Ascending aorta (tissue), 2 donors: ENCODE results near the gene PRDX3. TPM values are rescaled to one million over a fixed set of nuclear protein-coding genes. Genes with fewer than 3 reads are reported as not detected.

Experiments used
- DNase-seq, 2 donors: peaks; one replicate each; pipeline ENCODE4 v3.0.0-alpha.2; 2019; ENCODE audit warnings: low spot score in 2 of 2
- H3K27ac ChIP-seq, 2 donors: fragments of 200-600 bp; sonication (generic); one replicate each; pipeline ENCODE4 v1.5.1; 2016 to 2017; ENCODE audit warnings: mild to moderate bottlenecking in 1 of 2
- H3K27me3 ChIP-seq: fragments of 200-600 bp; sonication (generic); one replicate; pipeline ENCODE4 v1.5.1; 2017
- H3K36me3 ChIP-seq, 2 donors: fragments of 200-600 bp; sonication (generic); one replicate each; pipeline ENCODE4 v1.5.1; 2016
- H3K4me1 ChIP-seq, 2 donors: fragments of 200-600 bp; sonication (generic); one replicate each; pipeline ENCODE4 v1.5.1; 2016 to 2017; ENCODE audit warnings: mild to moderate bottlenecking in 1 of 2
- H3K4me3 ChIP-seq, 2 donors: fragments of 200-600 bp; sonication (generic); one replicate each; pipeline ENCODE4 v1.5.1; 2016 to 2017; ENCODE audit warnings: mild to moderate bottlenecking in 1 of 2
- H3K9me3 ChIP-seq, 2 donors: fragments of 200-600 bp; sonication (generic); one replicate each; pipeline ENCODE4 v1.5.1; 2016
- intact Hi-C: fragments of 100-400 bp; cut with DNase I; formaldehyde crosslinking; loops from one replicate; pipeline ENCODE4 v1.15.1; 2023
- total RNA-seq: library from RNA; depleted of rRNA; stranded (reverse); fragments of >200 nt; gene quantifications from one replicate; pipeline ENCODE4 v1.1.0, GENCODE V29; 2016
- TF ChIP-seq, protein P1 (sequence below), 3 experiments: fragments of 200-600 bp in 2 of 3; fragments of 450-650 bp in 1 of 3; sonication (generic) in 2 of 3; IDR thresholded peaks; one replicate each; pipeline ENCODE4 v1.5.1; 2016 to 2019; ENCODE audit warnings: antibody characterized with exemption in 3 of 3, mild to moderate bottlenecking in 1 of 3, moderate library complexity in 1 of 3

PRDX3 gene
- total RNA-seq, 1 donor from 2014 or later = 34.9 TPM

DNA sequence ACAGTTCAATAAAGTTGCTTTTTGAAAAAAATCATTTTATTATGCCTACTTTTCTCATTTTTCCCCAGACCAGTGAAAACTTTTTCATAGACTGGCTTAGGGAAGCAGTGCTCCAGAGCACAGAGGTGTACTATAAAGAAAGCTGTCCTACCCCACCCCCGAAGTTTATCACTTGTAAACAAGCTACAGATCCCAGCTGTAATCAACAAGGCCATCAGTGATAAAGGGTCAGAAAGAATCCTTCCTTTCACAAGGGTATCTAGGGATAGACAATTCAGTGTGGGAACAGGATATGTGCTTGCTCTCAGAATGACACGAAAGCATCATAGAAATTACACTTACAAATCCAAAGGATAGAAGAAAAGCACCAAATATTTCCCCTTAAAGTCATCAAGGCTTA is 4.5 kb downstream of the PRDX3 start:
- peaks cover 0 to 7% of the 10 kb centered on the region in 2 donors for H3K4me1 ChIP-seq
- no peaks in the 10 kb centered on the region for H3K27me3 ChIP-seq
- TF ChIP-seq, protein P1, sequence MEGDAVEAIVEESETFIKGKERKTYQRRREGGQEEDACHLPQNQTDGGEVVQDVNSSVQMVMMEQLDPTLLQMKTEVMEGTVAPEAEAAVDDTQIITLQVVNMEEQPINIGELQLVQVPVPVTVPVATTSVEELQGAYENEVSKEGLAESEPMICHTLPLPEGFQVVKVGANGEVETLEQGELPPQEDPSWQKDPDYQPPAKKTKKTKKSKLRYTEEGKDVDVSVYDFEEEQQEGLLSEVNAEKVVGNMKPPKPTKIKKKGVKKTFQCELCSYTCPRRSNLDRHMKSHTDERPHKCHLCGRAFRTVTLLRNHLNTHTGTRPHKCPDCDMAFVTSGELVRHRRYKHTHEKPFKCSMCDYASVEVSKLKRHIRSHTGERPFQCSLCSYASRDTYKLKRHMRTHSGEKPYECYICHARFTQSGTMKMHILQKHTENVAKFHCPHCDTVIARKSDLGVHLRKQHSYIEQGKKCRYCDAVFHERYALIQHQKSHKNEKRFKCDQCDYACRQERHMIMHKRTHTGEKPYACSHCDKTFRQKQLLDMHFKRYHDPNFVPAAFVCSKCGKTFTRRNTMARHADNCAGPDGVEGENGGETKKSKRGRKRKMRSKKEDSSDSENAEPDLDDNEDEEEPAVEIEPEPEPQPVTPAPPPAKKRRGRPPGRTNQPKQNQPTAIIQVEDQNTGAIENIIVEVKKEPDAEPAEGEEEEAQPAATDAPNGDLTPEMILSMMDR (IDR thresholded peaks at IDR 0.05) = no peak
- H3K9me3 ChIP-seq = no peaks in the 10 kb centered on the region
- no peak overlapping the region for H3K27ac ChIP-seq
- no peak for DNase-seq
- intact Hi-C loops = loop anchor here (10.0 kb wide), 2 partner anchors 421 to 721 kb away; partner anchors contain the start of genes SEC23IP and TIAL1
- no peak overlapping the region for H3K4me3 ChIP-seq
- peaks cover 47 to 50% of the 10 kb centered on the region in 2 donors for H3K36me3 ChIP-seq

DNA sequence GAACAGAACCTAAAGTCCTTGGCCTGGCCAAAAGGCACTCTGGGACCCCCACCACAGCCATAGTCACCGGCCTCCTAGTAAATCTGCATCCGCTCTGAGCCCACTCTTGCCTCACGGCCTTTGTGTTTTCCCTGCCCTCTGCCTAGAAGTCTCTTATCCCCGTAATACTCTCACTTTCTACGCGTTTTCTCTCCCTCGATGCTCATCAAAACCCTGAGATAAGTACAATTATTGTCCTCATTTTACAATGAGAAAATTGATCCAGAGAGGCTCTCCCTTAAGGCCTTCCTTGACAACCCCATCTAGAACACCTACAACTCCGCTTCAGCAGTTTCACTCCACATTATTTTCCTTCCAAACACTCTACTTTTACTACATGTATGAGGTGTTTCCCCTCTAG is 11.6 kb downstream of the PRDX3 start:
- TF ChIP-seq, protein P1 (IDR thresholded peaks at IDR 0.05) = no peak
- DNase-seq = no peak
- Histone ChIP-seq H3K4me1 (peaks cover 6% of the 10 kb centered on the region in 2 donors), H3K36me3 (peaks cover 37 to 47% of the 10 kb centered on the region in 2 donors), H3K4me3 (no peak overlapping the region), H3K27me3 (no peaks in the 10 kb centered on the region), H3K27ac (no peak overlapping the region), H3K9me3 (no peaks in the 10 kb centered on the region)
- intact Hi-C loops = no loop called here

DNA sequence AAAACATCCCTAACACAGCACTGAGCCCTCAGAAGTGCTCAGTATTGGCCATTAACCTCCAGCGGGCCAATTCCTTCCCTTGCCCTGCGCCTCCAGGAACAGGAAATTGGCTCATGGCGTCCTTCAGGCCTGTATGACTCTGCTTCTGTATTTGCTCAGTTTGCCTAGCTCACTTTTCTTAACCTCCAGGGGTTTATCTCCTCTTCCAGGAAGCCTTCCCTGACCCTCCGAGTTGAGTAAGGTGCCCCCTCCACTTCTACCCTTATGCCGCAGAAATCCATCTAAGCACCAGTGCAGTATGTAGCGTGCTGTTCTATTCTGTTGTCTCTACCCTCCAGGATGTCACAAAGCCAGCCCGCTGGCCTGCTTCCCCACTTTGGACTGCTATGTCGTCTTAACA is 12.0 kb downstream of the PRDX3 start:
- peak overlapping the region; percentile 73 to 91 for H3K27ac ChIP-seq
- H3K36me3 ChIP-seq = peaks cover 32 to 42% of the 10 kb centered on the region in 2 donors
- no peaks in the 10 kb centered on the region for H3K9me3 ChIP-seq
- TF ChIP-seq, protein P1 (IDR thresholded peaks at IDR 0.05) = no peak
- H3K27me3 ChIP-seq = no peaks in the 10 kb centered on the region
- intact Hi-C loops = no loop called here
- DNase-seq = no peak
- H3K4me1 ChIP-seq = peaks cover 6% of the 10 kb centered on the region in 2 donors
- H3K4me3 ChIP-seq = peak overlapping the region in 1 of 2 donors; percentile 89

DNA sequence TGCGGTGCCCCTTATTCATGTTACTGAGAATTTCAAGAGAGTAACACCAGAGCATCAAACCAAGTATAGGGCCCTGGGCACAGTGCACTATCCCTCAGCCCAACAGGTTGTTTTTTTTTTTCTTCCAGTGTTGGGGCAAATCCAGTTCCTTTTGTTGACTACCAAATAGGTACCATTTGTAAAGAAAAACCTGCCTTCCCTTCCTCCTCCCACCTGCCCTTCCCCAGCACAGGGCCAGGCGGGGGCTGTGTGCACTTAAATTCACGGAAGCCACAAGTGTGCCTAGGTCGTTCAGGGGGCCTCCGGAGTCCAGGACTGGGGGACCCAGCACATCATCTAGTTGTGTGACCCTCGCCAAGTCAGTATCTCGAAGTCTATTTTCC is 12.5 kb downstream of the PRDX3 start:
- H3K9me3 ChIP-seq = no peaks in the 10 kb centered on the region
- no peaks in the 10 kb centered on the region for H3K27me3 ChIP-seq
- TF ChIP-seq, protein P1 (IDR thresholded peaks at IDR 0.05) = no peak
- DNase-seq = no peak
- H3K4me3 ChIP-seq = peak overlapping the region; percentile 72 to 89
- intact Hi-C loops = no loop called here
- peaks cover 6% of the 10 kb centered on the region in 2 donors for H3K4me1 ChIP-seq
- peaks cover 28 to 38% of the 10 kb centered on the region in 2 donors for H3K36me3 ChIP-seq
- H3K27ac ChIP-seq = peak overlapping the region; percentile 73 to 91

DNA sequence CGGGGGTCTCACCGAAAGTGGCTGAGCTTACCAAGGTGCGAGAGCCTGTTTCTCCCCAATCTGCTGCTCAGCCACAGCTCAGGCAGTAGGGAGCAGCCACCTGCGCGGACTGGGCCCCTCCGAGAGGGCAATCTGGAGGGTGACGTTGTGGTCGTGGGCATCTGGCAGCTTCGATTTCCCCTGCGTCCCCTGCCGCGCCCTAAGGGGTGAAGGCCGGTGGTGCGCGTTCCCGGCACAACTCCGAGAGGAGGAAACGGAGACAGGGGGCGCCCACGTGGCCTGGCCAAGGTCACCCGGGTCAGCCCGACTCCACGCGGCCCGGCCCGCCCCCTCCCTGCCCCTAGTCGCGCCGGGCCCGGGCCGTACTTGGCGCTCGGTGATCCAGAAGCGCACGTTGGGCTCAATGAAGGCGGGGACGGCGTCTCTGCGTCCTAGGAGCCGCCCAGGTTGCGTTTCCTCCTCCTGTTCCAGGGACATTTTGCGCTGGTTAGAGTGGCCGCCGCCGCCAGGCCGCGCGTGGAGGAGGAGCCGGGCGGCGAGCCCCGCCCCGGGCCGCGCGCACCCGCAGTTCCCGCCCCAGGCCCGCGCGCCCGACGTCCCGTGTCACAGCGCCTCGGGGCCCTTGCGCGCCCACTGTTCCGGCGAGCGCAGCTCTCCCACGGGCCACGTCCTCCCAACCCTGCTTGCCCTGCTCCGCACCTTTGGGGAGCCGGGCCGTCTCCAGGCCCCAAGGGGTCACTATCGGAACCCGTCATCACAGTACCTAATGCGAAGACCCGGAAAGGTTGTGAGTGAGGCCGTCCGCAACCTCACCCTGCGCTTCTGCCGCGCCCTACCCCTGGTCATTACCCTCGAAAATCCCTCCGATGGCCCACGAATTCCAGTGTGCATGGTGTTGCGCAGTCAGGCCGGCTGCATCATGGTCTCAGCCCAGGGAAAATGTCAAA is 13.2 kb downstream of the PRDX3 start, which contains the start of gene SFXN4:
SFXN4 (minus strand) TSS at position 544 of the 947 bp plus-strand sequence; CDS start at position 477, 67 bp downstream.
- intact Hi-C loops = loop anchor here (2.0 kb wide), 1 partner anchor 63 kb away; no protein-coding TSS in a partner anchor
- H3K9me3 ChIP-seq = no peaks in the 10 kb centered on the region
- H3K36me3 ChIP-seq = peaks cover 21 to 32% of the 10 kb centered on the region in 2 donors
- DNase-seq = peak; percentile 14 to 88
- peak within 1 kb of the TSS; percentile 72 to 89 for H3K4me3 ChIP-seq
- peak within 1 kb of the TSS; percentile 73 to 91 for H3K27ac ChIP-seq
- peaks cover 6% of the 10 kb centered on the region in 2 donors for H3K4me1 ChIP-seq
- TF ChIP-seq, protein P1 (IDR thresholded peaks at IDR 0.05) = no peak
- H3K27me3 ChIP-seq = no peaks in the 10 kb centered on the region
